Esophagus squamous epithelium (tissue), 5 donors: ENCODE measurements around the gene SS18L1. TPM values are rescaled to one million over a fixed set of nuclear protein-coding genes. Genes with fewer than 3 reads are reported as not detected.
A peak's percentile ranks its signal among the peaks of the same experiment; 100 is the strongest.

Source experiments
- DNase-seq: peaks from one replicate; lab custom pipeline; 2025; lab: John Stamatoyannopoulos, UW
- H3K27ac ChIP-seq, 4 donors: fragments of 200-600 bp; sonication (generic); one replicate each; pipeline ENCODE4 v1.5.1; 2016 to 2019; ENCODE audit warnings: mild to moderate bottlenecking in 1 of 4
- H3K27me3 ChIP-seq, 4 donors: fragments of 200-600 bp; sonication (generic); 1 replicate in 3 of 4; 2 replicates in 1 of 4; pipeline versions ENCODE4 v1.5.1 to v1.6.0; 2017 to 2021; ENCODE audit warnings: antibody characterized with exemption in 1 of 4
- H3K36me3 ChIP-seq, 3 donors: fragments of 200-600 bp; sonication (generic); one replicate each; pipeline ENCODE4 v1.5.1; 2016 to 2019
- H3K4me1 ChIP-seq, 3 donors: fragments of 200-600 bp; sonication (generic); one replicate each; pipeline ENCODE4 v1.5.1; 2017 to 2019
- H3K4me3 ChIP-seq, 4 donors: fragments of 200-600 bp; sonication (generic); 1 replicate in 3 of 4; 2 replicates in 1 of 4; pipeline ENCODE4 v1.5.1; 2016 to 2019; ENCODE audit warnings: mild to moderate bottlenecking in 2 of 4, moderate library complexity in 1 of 4
- H3K9me3 ChIP-seq, 3 donors: fragments of 200-600 bp; sonication (generic); one replicate each; pipeline ENCODE4 v1.5.1; 2016 to 2019
- CTCF ChIP-seq, 6 experiments: fragments of 450-650 bp in 4 of 6; fragments of 200-600 bp in 2 of 6; sonication (generic) in 2 of 6; IDR thresholded peaks; one replicate each; pipeline ENCODE4 v1.5.1; 2016 to 2019; ENCODE audit warnings: antibody characterized with exemption in 6 of 6, mild to moderate bottlenecking in 4 of 6, moderate library complexity in 4 of 6
- POLR2A ChIP-seq, 4 donors: fragments of 450-650 bp; IDR thresholded peaks; one replicate each; pipeline ENCODE4 v1.6.1; 2017; ENCODE audit warnings: antibody characterized with exemption in 4 of 4, mild to moderate bottlenecking in 4 of 4, moderate library complexity in 3 of 4
- WGBS, 2 donors: methylation state at CpG; one replicate each; pipeline ENCODE4 v1.1.5; 2018; 5-methylcytosine and 5-hydroxymethylcytosine counted together
- intact Hi-C: fragments of 100-400 bp; cut with DNase I; formaldehyde crosslinking; loops from one replicate; pipeline ENCODE4 v1.15.0; 2022
- total RNA-seq, 4 donors: library from RNA; depleted of rRNA; stranded (reverse); fragments of >200 nt; gene quantifications; one replicate each; pipeline ENCODE4 v1.1.0, GENCODE V29; 2016
- donor health status: DM: yes; HTN: yes; CAD: no.

Gene SS18L1
- total RNA-seq, 4 donors from 2014 or later: 7.8 to 24.5 (median 15.0) TPM

GRCh38 chr20:62120365-62120762, 23.2 kb upstream of the SS18L1 start:
- TF ChIP-seq CTCF (IDR thresholded peaks at IDR 0.05): no peak
- TF ChIP-seq POLR2A (IDR thresholded peaks at IDR 0.05): no peak
- Histone ChIP-seq H3K36me3 (peaks cover 0 to 17% (median 3%) of the 10 kb centered on the region in 3 donors), H3K4me1 (peaks cover 13 to 31% (median 14%) of the 10 kb centered on the region in 3 donors), H3K27ac (no peak overlapping the region), H3K9me3 (no peaks in the 10 kb centered on the region), H3K4me3 (no peak overlapping the region), H3K27me3 (peaks cover 0 to 44% (median 0%) of the 10 kb centered on the region in 4 donors)
- no peak for DNase-seq
- intact Hi-C loops: loop anchor here (5.0 kb wide), 1 partner anchor 53 kb away; the partner anchor contains the start of gene TAF4
- 88 to 100% methylated on average over 4 to 5 of the region's 5 CpGs for WGBS, 2 donors

- no peak for TF ChIP-seq CTCF (IDR thresholded peaks at IDR 0.05)
- TF ChIP-seq POLR2A (IDR thresholded peaks at IDR 0.05): peak in 1 of 4 donors; percentile 44
- intact Hi-C loops: loop anchor here (5.0 kb wide), 1 partner anchor 54 kb away; the partner anchor contains the start of gene TAF4
- WGBS, 2 donors: 29 to 37% methylated on average over 18 to 27 of the region's 45 CpGs
Observed at GRCh38 chr20:62120990-62121775, 22.4 kb upstream of the SS18L1 start.

GRCh38 chr20:62121776-62122653, 21.6 kb upstream of the SS18L1 start, which contains the start of gene LSM14B:
Gene LSM14B, plus strand, starts transcription at chr20:62122475. Its CDS starts 192 bp downstream, at chr20:62122667.
- WGBS, 2 donors: no CpG with 5 or more reads among the region's 124 CpGs
- Histone ChIP-seq H3K4me3 (peak within 1 kb of the TSS; percentile 64 to 97 (median 83)), H3K36me3 (peaks cover 3 to 33% (median 13%) of the 10 kb centered on the region in 3 donors), H3K4me1 (peaks cover 13 to 31% (median 14%) of the 10 kb centered on the region in 3 donors), H3K9me3 (no peaks in the 10 kb centered on the region), H3K27me3 (peaks cover 0 to 28% (median 0%) of the 10 kb centered on the region in 4 donors), H3K27ac (peak within 1 kb of the TSS; percentile 93 to 99 (median 95))
- intact Hi-C loops: loop anchor here (5.0 kb wide), 1 partner anchor 55 kb away; the partner anchor contains the start of gene TAF4
- DNase-seq: peak; percentile 92
- TF ChIP-seq CTCF (IDR thresholded peaks at IDR 0.05): peak in 2 of 6 experiments; percentile 6 to 14
- peak in 3 of 4 donors; percentile 39 to 61 (median 57) for TF ChIP-seq POLR2A (IDR thresholded peaks at IDR 0.05)

More at GRCh38 chr20:62120990-62121775, 22.4 kb upstream of the SS18L1 start:
- Histone ChIP-seq H3K4me3 (peak overlapping the region; percentile 62 to 85 (median 72)), H3K4me1 (peaks cover 13 to 31% (median 14%) of the 10 kb centered on the region in 3 donors), H3K27ac (peak overlapping the region; percentile 93 to 99 (median 95)), H3K36me3 (peaks cover 0 to 25% (median 12%) of the 10 kb centered on the region in 3 donors), H3K9me3 (no peaks in the 10 kb centered on the region), H3K27me3 (peaks cover 0 to 36% (median 0%) of the 10 kb centered on the region in 4 donors)
- no peak for DNase-seq

GRCh38 chr20:62122654-62123449, 20.7 kb upstream of the SS18L1 start:
- peak overlapping the region; percentile 64 to 97 (median 83) for H3K4me3 ChIP-seq
- H3K4me1 ChIP-seq: peaks cover 13 to 31% (median 14%) of the 10 kb centered on the region in 3 donors
- TF ChIP-seq CTCF (IDR thresholded peaks at IDR 0.05) (no peak), POLR2A (IDR thresholded peaks at IDR 0.05) (peak in 1 of 4 donors; percentile 27)
- intact Hi-C loops: loop anchor here (5.0 kb wide), 1 partner anchor 56 kb away; the partner anchor contains the start of gene TAF4
- peaks cover 0 to 19% (median 0%) of the 10 kb centered on the region in 4 donors for H3K27me3 ChIP-seq
- DNase-seq: no peak
- H3K27ac ChIP-seq: peak overlapping the region; percentile 87 to 99 (median 94)
- WGBS, 2 donors: 0 to 3% methylated on average over 4 to 7 of the region's 77 CpGs
- peaks cover 10 to 42% (median 19%) of the 10 kb centered on the region in 3 donors for H3K36me3 ChIP-seq
- H3K9me3 ChIP-seq: no peaks in the 10 kb centered on the region
